Central memory CD8-positive, alpha-beta T cell (primary cell): ENCODE results near the gene ARHGAP24.

Experiments
- ATAC-seq: fragments of 150-1000 bp; cut with Tn5 transposase; replicated peaks from 2 replicates; pipeline ENCODE4 v1.10.0; 2022; ENCODE audit warnings: mild to moderate bottlenecking, moderate FRiP score, moderate number of reproducible peaks; ENCODE audit not compliant: poor library complexity, severe bottlenecking; ENCODE audit errors: extremely low read depth
- DNase-seq, 2 donors: peaks; one replicate each; pipeline ENCODE4 v3.0.0; 2021; ENCODE audit warnings: low spot score in 2 of 2
- H3K27ac Mint-ChIP-seq: one replicate; pipeline ENCODE4 v1.8.0; 2022; ENCODE audit warnings: low read depth, mild to moderate bottlenecking, moderate library complexity, mixed read lengths
- H3K27me3 Mint-ChIP-seq: one replicate; pipeline ENCODE4 v1.8.0; 2022; ENCODE audit warnings: mixed read lengths
- H3K36me3 Mint-ChIP-seq: one replicate; pipeline ENCODE4 v1.8.0; 2022; ENCODE audit warnings: mild to moderate bottlenecking, moderate library complexity, mixed read lengths; ENCODE audit not compliant: insufficient read depth
- H3K4me1 Mint-ChIP-seq: one replicate; pipeline ENCODE4 v1.8.0; 2022; ENCODE audit warnings: mixed read lengths
- H3K4me3 Mint-ChIP-seq: one replicate; pipeline ENCODE4 v1.8.0; 2022; ENCODE audit warnings: mild to moderate bottlenecking, moderate library complexity, mixed read lengths
- H3K9me3 Mint-ChIP-seq: one replicate; pipeline ENCODE4 v1.8.0; 2022; ENCODE audit warnings: mixed read lengths

The ARHGAP24 gene

GRCh38 chr4:85760511-85760910, 285.6 kb downstream of the ARHGAP24 start:
- Mint-ChIP-seq H3K36me3 (no peaks in the 10 kb centered on the region), H3K9me3 (peaks cover 15% of the 10 kb centered on the region), H3K4me1 (no peaks in the 10 kb centered on the region), H3K4me3 (no peak overlapping the region), H3K27me3 (no peaks in the 10 kb centered on the region), H3K27ac (no peak overlapping the region)
- no peak for DNase-seq
- ATAC-seq: no peak

- H3K9me3 Mint-ChIP-seq: peaks cover 15% of the 10 kb centered on the region
- H3K4me1 Mint-ChIP-seq: no peaks in the 10 kb centered on the region
- H3K4me3 Mint-ChIP-seq: no peak overlapping the region
- DNase-seq (no peak), ATAC-seq (no peak)
- no peaks in the 10 kb centered on the region for H3K27me3 Mint-ChIP-seq
- H3K36me3 Mint-ChIP-seq: no peaks in the 10 kb centered on the region
- no peak overlapping the region for H3K27ac Mint-ChIP-seq
Measured at GRCh38 chr4:85761803-85762528, 287.0 kb downstream of the ARHGAP24 start.

- DNase-seq (no peak), ATAC-seq (no peak)
- Mint-ChIP-seq H3K4me3 (no peak overlapping the region), H3K27ac (no peak overlapping the region), H3K27me3 (no peaks in the 10 kb centered on the region), H3K36me3 (no peaks in the 10 kb centered on the region), H3K9me3 (peaks cover 20% of the 10 kb centered on the region), H3K4me1 (no peaks in the 10 kb centered on the region)
Measured at GRCh38 chr4:85762529-85762871, 287.6 kb downstream of the ARHGAP24 start.

- no peaks in the 10 kb centered on the region for H3K27me3 Mint-ChIP-seq
- peaks cover 22% of the 10 kb centered on the region for H3K9me3 Mint-ChIP-seq
- no peaks in the 10 kb centered on the region for H3K4me1 Mint-ChIP-seq
- ATAC-seq (no peak), DNase-seq (no peak)
- H3K36me3 Mint-ChIP-seq: no peaks in the 10 kb centered on the region
- no peak overlapping the region for H3K27ac Mint-ChIP-seq
- no peak overlapping the region for H3K4me3 Mint-ChIP-seq
Measured at GRCh38 chr4:85763202-85763601, 288.3 kb downstream of the ARHGAP24 start.

- H3K4me3 Mint-ChIP-seq: no peak overlapping the region
- no peaks in the 10 kb centered on the region for H3K4me1 Mint-ChIP-seq
- no peak overlapping the region for H3K27ac Mint-ChIP-seq
- DNase-seq (no peak), ATAC-seq (no peak)
- peaks cover 11% of the 10 kb centered on the region for H3K9me3 Mint-ChIP-seq
- no peaks in the 10 kb centered on the region for H3K36me3 Mint-ChIP-seq
- no peaks in the 10 kb centered on the region for H3K27me3 Mint-ChIP-seq
Measured at GRCh38 chr4:85767649-85768048, 292.7 kb downstream of the ARHGAP24 start.

- H3K36me3 Mint-ChIP-seq: peaks cover 2% of the 10 kb centered on the region
- peaks cover 16% of the 10 kb centered on the region for H3K9me3 Mint-ChIP-seq
- DNase-seq (no peak), ATAC-seq (no peak)
- H3K4me1 Mint-ChIP-seq: no peaks in the 10 kb centered on the region
- H3K4me3 Mint-ChIP-seq: no peak overlapping the region
- H3K27ac Mint-ChIP-seq: no peak overlapping the region
- H3K27me3 Mint-ChIP-seq: no peaks in the 10 kb centered on the region
Measured at GRCh38 chr4:85769009-85769408, 294.1 kb downstream of the ARHGAP24 start.

GRCh38 chr4:85772470-85772869, 297.5 kb downstream of the ARHGAP24 start:
- H3K4me1 Mint-ChIP-seq: no peaks in the 10 kb centered on the region
- no peak overlapping the region for H3K27ac Mint-ChIP-seq
- ATAC-seq (no peak), DNase-seq (no peak)
- peaks cover 18% of the 10 kb centered on the region for H3K9me3 Mint-ChIP-seq
- H3K4me3 Mint-ChIP-seq: no peak overlapping the region
- peaks cover 2% of the 10 kb centered on the region for H3K36me3 Mint-ChIP-seq
- no peaks in the 10 kb centered on the region for H3K27me3 Mint-ChIP-seq

GRCh38 chr4:85773372-85773771, 298.4 kb downstream of the ARHGAP24 start:
- no peak for ATAC-seq
- H3K4me3 Mint-ChIP-seq: no peak overlapping the region
- no peak overlapping the region for H3K27ac Mint-ChIP-seq
- no peak for DNase-seq
- H3K36me3 Mint-ChIP-seq: peaks cover 2% of the 10 kb centered on the region
- H3K9me3 Mint-ChIP-seq: peaks cover 11% of the 10 kb centered on the region
- no peaks in the 10 kb centered on the region for H3K4me1 Mint-ChIP-seq
- no peaks in the 10 kb centered on the region for H3K27me3 Mint-ChIP-seq

- Mint-ChIP-seq H3K36me3 (peaks cover 2% of the 10 kb centered on the region), H3K4me1 (no peaks in the 10 kb centered on the region), H3K4me3 (no peak overlapping the region), H3K27ac (no peak overlapping the region), H3K27me3 (no peaks in the 10 kb centered on the region), H3K9me3 (peaks cover 11% of the 10 kb centered on the region)
- ATAC-seq (no peak), DNase-seq (no peak)
Measured at GRCh38 chr4:85774000-85774399, 299.1 kb downstream of the ARHGAP24 start.

- peaks cover 11% of the 10 kb centered on the region for H3K9me3 Mint-ChIP-seq
- DNase-seq (no peak), ATAC-seq (no peak)
- no peak overlapping the region for H3K27ac Mint-ChIP-seq
- no peak overlapping the region for H3K4me3 Mint-ChIP-seq
- no peaks in the 10 kb centered on the region for H3K27me3 Mint-ChIP-seq
- H3K36me3 Mint-ChIP-seq: peaks cover 2% of the 10 kb centered on the region
- no peaks in the 10 kb centered on the region for H3K4me1 Mint-ChIP-seq
Measured at GRCh38 chr4:85774489-85774888, 299.5 kb downstream of the ARHGAP24 start.

GRCh38 chr4:85776096-85776495, 301.1 kb downstream of the ARHGAP24 start:
- no peak overlapping the region for H3K4me3 Mint-ChIP-seq
- no peak for DNase-seq
- peaks cover 11% of the 10 kb centered on the region for H3K9me3 Mint-ChIP-seq
- H3K27me3 Mint-ChIP-seq: no peaks in the 10 kb centered on the region
- H3K4me1 Mint-ChIP-seq: no peaks in the 10 kb centered on the region
- no peak overlapping the region for H3K27ac Mint-ChIP-seq
- ATAC-seq: no peak
- peaks cover 2% of the 10 kb centered on the region for H3K36me3 Mint-ChIP-seq

- no peak overlapping the region for H3K4me3 Mint-ChIP-seq
- peaks cover 2% of the 10 kb centered on the region for H3K36me3 Mint-ChIP-seq
- peaks cover 11% of the 10 kb centered on the region for H3K9me3 Mint-ChIP-seq
- H3K4me1 Mint-ChIP-seq: no peaks in the 10 kb centered on the region
- DNase-seq: no peak
- no peak for ATAC-seq
- no peaks in the 10 kb centered on the region for H3K27me3 Mint-ChIP-seq
- H3K27ac Mint-ChIP-seq: no peak overlapping the region
Measured at GRCh38 chr4:85776579-85776978, 301.6 kb downstream of the ARHGAP24 start.

- Mint-ChIP-seq H3K27ac (no peak overlapping the region), H3K4me1 (no peaks in the 10 kb centered on the region), H3K27me3 (no peaks in the 10 kb centered on the region), H3K9me3 (peaks cover 10% of the 10 kb centered on the region), H3K36me3 (peaks cover 2% of the 10 kb centered on the region), H3K4me3 (no peak overlapping the region)
- DNase-seq: no peak
- no peak for ATAC-seq
Measured at GRCh38 chr4:85777908-85778631, 303.1 kb downstream of the ARHGAP24 start.
